Iris pigment epithelial cell (primary cell): ENCODE measurements around the gene MYO18B.

Experiments
- DNase-seq: peaks from one replicate; pipeline ENCODE4 v3.0.0-alpha.2; 2011; ENCODE audit warnings: low read depth

MYO18B gene

DNA sequence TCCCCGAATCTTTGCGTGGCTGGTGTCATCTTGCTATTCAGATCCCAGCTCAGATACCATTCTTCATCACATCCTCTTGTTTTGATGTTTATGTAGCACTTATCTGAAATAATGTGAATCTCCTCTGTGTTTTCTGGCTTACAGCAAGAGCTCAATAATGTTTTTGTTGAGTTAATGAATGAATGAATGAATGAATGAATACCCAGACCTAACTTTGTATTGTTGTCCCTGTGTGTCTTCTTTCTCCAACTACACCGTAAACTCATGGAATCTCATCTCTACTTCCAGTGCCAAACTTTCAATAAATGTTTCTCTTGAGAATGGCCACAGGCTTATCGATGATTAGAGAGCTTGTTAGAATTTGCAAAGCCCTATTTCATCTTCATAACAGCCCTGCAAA, 110.2 kb downstream of the MYO18B start:
- DNase-seq = no peak

DNA sequence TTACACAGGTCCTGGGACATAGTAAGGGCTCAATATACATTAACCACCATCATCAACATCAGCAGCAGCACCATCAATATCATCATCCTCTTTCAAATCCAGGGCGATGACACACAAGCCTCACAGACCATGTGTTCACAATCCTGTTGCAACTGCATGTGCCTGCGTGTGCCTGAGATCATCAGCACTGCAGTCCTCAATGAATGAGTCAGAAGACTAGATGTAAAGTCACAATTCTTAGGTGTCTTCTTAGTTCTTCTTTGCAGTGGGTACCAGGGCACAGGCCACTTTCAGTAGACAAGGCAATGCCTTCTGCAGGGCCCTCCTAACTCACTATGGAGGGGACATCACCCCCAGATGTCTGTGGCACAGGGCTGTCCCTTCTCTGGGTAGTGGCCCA, 111.1 kb downstream of the MYO18B start:
- DNase-seq = no peak

DNA sequence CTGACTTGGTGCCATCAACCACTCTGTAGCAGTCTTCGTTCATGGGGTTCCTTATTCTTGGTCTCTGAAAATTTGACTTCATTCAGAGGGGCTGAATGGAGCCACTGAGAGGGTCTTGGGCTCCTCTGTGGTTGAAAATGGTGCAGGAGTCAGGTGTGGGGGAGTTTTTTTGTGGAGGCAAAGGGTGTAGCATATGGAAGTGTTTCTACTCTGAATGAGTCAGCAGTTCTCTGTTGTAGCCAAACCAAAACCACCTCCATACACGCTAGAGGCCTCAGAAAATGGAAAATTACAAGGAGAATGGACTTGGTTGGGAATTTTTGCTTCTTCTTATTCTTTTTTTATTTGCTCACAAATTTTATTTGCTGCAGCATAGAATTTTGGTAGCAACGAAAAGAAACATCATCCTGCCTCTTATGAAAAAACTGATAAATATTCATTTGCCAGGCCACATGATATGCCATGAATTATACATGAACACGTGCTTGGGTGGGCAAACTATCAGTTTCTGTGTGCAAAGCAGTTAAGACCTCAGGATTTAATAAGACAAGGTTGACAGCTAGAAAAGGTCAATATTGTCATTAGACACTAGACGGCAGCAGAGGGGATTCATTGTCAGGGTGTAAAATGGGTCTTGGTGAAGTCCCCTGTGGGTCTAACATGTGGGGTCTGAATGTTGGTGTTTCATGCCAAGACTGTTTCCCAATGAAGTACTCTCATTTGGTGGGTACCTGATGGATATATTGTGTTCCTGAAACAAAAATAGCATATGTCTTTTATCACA, 111.7 kb downstream of the MYO18B start:
- DNase-seq = no peak

DNA sequence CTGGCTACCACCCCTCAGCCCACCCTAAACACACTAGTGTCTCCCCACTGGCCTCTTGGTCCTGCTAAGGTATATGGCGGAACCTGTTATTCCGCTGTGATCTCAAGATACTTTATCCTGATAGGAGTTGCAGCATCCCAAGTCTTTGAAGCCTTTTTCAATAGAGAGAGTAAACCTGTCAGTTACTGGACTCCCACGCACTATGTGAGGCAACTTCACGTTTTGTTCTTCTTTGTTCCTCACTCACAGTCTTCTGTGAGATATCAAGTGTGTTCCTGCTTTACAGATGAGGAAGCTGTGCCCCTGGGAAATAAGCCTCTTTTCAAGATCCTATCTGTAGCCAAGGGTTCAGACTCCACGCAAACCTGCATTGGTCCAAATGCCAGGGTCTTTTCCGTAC, 127.8 kb downstream of the MYO18B start:
- no peak for DNase-seq

DNA sequence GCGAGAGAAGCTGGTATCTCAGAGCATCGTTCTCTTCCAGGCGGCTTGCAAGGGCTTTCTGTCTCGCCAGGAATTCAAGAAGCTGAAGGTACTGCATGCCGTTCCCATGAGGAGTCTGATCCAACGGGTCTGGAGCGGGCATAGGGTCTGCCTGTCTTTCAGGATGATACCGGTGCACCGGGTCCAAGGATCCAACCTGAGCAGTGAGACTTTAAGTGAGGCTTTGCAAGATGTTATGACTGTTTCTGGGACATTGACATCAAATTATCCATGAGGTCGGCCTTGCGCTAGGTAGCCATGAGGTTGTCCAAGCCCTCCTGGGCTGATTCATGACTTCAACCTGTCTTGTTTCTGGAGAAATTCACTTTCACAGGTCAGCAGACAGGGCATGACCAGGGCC, 132.3 kb downstream of the MYO18B start:
- DNase-seq = no peak

DNA sequence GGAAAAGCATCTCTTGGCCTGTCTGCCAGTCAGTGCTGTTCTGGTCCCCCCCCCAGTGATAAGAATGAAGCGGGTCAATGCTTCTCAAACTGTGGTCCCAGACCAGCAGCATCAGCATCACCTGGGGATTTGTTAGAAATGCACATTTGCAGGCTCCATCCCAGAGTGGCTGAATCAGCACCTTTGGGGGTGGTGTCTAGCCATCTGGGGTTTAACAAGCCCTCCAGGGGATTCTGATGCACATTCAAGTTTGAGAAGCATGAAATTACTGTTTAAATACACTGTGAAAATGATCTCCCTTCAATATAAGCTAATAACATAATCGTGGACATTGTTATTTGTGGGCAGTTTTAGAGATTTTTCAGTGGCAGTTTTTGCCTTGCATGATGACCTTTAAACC, 133.5 kb downstream of the MYO18B start:
- DNase-seq = no peak

DNA sequence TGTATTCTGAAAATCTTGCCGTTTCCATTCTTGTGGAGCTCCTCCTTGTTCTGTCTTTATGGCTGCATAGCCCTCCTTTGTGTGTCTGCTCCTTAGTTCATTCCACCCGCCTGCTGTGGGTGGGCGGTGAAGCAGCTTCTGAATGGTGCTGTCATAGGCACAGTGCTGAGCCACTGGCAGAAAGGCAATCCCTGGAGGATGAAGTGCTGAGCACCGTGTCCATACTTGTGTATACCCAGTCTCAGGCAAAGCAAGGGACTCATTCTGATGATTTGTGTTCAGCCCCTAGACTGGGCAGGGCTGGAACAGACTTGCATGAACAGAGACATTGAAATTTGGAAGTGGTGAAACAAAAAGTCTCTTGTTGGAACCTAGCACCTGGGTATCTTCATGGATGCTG, 134.9 kb downstream of the MYO18B start:
- DNase-seq = no peak

DNA sequence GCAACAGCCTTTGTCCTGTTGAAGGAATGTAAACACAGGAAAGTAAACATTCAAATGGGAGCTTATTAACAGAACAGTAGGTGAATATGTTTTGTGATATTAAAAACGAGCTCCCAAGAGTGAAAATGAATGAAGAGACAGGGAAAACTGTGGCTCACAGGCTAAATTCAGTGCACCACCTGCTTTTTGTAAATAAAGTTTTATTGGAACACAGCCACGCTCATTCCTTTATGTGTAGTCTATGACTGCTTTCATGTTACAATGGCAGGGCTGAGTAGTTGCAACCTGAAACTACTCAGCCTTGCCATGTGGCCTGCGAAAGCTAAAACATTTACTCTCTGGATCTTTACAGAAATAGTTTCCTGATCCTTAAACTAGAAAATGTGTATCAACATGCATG, 136.9 kb downstream of the MYO18B start:
- no peak for DNase-seq

DNA sequence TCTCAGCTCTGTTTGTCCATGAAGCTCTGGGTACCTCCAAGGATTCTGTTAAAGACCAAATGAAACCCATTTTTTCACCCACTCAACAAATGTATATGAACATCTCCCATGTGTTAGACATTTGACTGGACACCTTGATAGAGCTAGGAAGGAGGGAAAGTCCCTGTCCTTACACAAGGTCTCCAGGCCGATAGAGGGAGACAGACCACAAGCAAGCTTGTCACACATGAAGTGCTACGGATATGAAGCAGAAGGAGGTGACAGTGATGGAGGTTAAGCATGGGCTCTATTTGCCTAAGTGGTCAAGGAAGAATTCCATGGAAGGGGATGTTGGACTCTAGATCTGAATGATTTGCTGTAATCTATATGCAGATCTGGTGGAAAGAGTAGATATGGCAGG, 138.5 kb downstream of the MYO18B start:
- no peak for DNase-seq

DNA sequence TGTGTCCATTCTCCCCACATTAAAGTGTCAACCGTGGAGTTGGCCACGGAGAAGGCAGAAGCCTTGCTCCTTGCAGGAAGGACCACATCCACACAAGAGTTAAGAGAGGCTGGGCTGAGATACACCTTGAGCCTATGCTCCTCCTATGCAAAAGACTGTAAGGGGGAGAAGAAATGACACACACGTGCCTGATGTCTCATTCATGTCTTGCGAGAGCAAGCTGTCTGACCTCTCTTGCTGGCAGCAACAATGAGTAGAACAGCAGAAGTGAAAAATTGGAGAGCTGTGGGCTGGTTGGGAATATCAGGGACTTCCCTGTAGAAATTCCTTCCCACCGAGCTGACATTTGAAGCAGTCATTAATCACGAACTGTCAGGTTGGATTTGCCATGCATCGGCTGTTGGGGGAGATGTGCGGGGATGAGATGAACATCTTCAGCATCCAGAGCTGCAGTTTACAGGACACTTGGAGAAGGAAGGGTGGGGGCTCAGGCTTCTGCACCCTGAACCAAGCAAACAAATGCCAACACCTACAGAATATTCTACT, 139.3 kb downstream of the MYO18B start:
- no peak for DNase-seq

DNA sequence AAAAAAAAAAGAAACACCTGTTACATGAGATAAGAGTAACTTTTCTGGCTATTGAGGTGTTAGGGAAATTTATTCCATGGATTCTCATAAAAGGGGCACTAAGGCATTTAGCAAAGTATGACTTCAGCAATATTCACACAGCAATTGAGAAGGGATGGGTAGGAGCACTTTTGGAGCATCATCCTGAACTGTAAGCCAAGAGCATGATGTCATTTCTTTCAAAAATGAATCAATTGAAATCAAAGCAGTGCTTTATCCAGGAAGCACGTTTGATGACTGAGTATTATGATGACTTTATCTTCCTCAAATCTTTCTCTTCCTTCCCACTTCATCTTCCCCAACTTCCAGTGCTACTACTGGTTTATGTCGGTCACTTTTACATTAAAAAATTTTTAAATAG, 140.4 kb downstream of the MYO18B start:
- no peak for DNase-seq

DNA sequence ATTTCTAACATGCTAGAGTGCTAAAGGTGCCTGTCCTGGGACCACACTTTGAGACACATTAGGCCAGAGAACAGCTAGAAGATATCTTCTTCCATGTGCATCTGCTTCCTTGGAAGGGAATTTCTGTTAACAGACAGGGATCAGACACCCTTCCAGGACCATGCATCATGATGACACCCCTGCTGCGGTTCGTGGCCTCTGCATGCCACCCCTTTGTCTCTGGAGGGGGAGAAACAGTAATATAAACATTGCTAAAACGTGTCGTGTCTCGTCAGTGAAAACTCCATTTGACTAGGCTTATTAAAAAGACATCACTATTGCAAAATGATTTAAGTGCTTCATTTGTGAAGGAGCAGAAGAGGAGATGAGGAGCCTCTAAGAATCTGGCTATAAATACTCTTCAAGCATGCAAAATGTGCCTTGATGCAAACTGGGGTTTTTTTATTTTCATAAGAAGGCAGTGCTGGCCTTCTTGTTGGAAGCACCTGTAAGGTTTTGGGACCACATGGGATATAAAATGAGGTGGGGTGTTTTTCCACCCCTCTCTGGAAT, 141.6 kb downstream of the MYO18B start:
- DNase-seq = no peak

DNA sequence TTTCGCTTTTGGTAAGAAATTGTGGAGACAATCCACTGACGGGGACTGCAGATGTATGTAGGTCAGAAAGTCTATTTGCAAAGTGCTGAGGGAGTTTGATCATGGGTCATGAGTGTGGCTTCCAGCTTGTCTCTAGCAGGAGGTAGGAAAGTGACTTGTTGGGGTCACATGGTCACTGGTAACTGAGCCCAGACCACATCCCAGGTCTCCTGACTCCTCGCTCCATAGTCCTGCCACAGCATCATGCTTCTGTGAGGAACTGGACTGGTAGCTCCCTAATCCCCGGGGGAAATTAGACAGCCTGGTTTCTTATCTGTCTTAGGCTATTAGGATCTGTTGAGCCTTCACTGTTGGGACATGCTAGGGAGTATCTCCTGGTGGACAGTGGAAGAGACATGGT, 142.1 kb downstream of the MYO18B start:
- DNase-seq = no peak

DNA sequence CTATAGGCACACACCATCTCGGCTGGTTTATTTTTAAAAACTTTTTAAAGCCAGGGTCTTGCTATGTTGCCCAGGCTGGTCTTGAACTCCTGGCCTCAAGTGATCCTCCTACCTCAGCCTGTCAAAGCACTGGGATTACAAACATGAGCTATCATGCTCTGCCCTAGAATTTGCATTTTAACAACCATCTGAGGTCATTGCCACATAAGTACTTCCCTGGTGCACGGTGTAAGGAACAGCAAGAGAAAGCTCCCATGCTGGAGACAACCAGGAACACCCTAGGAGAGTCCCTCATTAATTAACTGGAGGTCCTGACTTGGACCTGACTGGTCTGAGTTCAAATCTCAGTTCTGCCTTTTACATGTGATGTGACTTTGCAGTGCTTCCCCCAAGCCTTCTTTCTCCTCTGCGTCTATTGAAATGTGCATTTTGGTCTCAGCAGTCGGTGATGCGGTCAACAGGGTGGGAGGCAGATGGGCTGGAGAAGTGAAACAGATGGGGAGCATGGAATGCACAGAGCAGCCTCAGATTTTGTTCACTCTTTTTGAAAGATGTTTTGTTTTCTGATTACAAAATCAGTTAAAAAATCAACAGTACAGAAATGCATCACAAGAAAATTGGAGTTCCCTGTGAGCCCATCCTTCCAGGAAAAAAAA, 146.5 kb downstream of the MYO18B start:
- no peak for DNase-seq

DNA sequence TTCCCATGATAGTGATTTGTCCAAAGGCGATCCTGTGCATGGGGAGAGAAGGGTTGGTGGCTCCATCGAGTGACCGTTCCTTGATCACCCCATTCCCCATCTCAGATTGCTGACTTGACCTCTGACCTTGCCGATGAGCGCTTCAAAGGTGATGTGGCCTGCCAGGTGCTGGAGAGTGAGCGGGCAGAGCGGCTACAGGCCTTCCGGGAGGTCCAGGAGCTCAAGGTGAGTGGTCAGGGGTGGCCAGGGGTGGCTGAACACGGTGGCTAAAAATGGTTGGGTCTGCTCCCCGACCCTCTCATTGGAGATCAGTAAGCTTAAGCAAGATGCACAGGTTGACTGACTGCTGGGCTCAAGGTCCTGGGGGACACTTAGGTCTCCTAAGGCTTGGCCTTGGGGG, 148.7 kb downstream of the MYO18B start:
- DNase-seq = no peak

DNA sequence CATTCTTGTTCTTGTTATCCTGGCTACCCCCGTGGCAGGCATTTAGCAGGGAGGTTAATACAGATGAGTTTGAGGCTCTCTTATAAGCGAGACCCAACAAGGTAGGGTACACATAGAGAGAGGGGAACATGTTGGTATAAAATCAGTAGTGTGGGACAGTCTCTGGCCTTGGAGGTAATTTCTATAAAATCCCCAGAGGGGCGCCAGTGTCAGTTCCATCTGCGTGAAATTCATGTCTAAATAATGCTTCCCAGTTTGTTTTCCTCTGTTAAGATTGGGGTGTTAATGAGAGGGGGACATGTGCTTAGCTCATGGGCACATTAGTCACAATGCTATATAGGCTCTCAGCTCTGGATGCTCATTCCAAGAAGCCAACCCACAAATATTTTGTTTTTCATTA, 150.7 kb downstream of the MYO18B start:
- no peak for DNase-seq

DNA sequence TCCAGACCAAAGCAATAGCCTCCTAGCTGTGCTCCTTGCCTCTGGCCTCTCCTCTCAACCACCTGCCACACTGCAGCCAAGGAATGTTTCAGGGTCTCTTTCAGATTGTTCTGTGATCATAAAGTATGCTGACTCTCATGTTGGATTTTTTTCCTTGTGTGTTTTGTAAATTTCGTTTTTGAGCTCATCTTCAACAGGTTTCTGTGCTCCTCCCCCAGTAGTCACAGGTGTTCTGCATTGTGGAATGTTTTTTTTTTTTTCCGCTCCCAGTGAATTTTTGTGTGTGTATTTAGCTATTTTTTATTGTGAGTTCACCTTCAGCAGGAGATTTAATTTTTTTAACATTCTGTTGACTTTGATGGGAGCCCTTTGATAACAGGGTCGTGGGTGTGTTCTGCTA, 153.7 kb downstream of the MYO18B start:
- no peak for DNase-seq

DNA sequence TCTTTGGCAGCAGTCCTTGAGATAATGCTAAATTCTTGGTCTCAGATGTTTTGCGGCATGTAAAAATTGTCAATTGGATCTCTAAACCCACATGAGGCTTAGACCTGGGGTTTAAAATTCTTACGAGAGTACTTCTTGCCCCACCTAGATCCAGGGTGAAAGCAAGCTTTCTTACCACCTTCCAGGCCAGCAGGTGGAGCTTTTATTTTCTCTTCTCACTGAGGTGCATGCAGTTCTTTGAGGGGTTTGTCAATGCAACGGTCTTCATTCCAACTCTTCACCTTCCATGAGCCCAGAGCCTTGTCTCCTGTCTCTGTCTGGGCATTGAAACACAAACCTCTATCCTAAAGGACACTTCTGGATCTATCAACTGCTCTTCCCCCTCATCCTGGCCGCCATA, 154.1 kb downstream of the MYO18B start:
- no peak for DNase-seq

DNA sequence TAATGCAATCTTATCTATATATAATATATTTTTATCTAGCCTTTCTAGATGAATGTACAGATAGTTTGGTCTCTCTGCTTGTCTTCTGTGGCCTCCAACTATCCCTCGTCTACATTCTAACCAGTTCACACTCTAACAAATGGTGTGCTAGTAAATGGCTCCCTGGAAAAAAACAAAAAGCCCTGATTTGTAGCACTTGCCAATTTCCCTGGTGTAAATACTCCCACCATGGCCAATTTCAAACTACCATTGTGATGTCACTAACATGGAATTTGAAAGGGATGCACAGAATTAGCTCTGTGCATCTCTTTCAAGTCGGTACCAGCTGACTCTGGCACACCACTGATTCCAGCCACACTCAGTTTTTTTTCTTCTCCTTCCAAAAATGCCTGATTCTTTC, 154.6 kb downstream of the MYO18B start:
- DNase-seq = no peak

DNA sequence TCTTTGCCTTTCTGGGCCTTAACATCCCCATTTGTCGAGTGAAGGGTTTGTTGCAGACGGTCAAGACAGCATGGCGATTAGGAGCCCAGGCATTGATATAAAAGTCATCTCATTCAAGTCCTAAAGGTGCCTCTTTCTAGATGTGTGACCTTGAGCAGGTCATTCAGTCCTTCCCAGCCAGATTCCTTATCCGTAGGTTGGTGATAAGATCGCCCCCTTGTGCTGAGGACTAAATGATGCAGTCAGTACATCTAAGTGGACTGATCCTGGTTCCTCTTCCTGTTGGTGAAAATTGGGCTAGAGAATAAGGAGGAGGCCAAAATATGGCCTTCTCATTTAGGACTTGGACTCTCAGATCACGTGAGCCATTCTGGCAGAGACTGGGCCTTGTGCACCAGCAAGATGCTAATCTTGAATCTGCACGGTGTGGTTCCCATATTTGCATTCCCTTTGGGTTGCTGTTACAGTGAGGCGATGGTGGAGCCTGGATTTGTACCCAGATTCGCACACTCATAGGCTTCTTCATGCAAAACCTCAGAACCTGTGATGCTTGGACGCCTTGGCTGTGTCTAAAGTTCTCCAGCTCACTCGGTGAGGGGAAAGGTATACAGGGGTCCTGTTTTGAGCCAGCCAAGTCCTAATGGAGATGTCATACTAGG, 156.8 kb downstream of the MYO18B start:
- peak; percentile 1 for DNase-seq

DNA sequence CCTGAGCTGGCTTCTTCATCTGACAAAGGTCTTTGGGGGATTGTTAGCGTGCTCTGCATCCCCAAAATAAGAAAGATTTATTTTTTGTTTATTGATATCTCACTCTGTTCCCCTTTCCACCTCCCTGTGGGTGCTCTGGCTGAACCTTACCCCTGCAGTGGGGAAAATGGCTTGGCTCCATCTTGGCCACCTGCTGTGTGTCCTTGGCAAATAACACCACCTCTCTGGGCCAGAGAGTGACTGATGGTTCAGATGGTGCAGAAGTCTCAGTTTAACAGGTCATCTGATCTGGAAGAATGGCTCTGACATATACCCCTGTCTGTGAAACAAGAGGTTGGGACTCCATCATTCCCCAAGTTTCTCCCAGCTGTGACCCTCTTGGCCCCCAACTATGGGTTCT, 157.6 kb downstream of the MYO18B start:
- no peak for DNase-seq

DNA sequence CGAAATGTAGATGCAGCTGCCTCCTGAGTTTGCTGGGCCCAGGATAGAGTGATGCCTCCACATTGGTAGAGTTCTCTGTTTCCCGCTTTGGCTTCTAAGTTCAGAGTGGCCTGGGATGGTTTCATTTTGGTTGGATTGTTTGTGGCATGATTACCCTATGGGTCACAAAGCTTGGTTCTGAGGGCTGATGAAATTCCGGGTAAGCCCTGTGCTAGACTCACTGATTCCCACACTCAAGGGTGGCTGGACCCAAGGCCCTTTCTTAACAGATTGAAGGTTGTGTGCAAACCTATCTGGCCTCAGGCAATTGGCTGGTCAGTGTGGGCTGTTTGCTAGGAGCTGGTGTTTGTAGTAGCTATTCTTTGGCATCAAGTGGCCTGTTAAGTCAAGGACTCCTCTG, 158.4 kb downstream of the MYO18B start:
- DNase-seq = no peak

DNA sequence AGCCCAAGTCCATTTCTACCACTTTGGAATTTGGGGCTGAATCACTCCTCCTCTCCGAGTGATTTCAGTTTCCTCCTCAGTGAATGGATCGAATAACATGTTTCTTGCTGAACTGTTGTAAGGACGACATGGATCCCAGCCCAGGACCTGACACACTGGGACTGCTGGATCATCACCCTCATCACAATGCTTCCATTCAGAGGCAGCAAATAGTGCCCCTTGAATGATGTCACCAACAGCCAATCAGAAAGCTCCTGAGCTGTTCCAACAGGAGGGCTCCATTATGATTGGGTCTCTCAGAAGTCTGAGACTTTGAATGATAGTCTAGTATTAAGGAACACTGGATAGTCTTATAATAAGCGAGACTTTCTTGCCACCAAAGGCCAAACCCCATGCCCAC, 158.9 kb downstream of the MYO18B start:
- no peak for DNase-seq
